ENCODE results near the gene EP400.
"Not testable (repeated sequence)": the region's sequence is repeated elsewhere in the genome, so short reads cannot be mapped to it uniquely, and the experiment has no call there.

EP400 gene

GRCh38 chr12:132094269-132094891, 144.6 kb downstream of the EP400 start:
- no peak for DNase-seq (ENCODE audit: low spot score)

- DNase-seq (ENCODE audit: low spot score): peak; percentile 0
These were observed 146.0 kb downstream of the EP400 start for GRCh38 chr12:132095520-132096409.

- no peak for DNase-seq (ENCODE audit: low spot score)
These were observed 150.0 kb downstream of the EP400 start for GRCh38 chr12:132099739-132100138.

- DNase-seq (ENCODE audit: low spot score): no peak
These were observed 150.7 kb downstream of the EP400 start for GRCh38 chr12:132100306-132101065.

GRCh38 chr12:132102297-132102696, 152.6 kb downstream of the EP400 start:
- no peak for DNase-seq (ENCODE audit: low spot score)

GRCh38 chr12:132103072-132103471, 153.3 kb downstream of the EP400 start:
- DNase-seq (ENCODE audit: low spot score): not testable (repeated sequence)

GRCh38 chr12:132103542-132104308, 154.0 kb downstream of the EP400 start:
- no peak for DNase-seq (ENCODE audit: low spot score)

GRCh38 chr12:132105467-132105866, 155.7 kb downstream of the EP400 start:
- DNase-seq (ENCODE audit: low spot score): no peak

- no peak for DNase-seq (ENCODE audit: low spot score)
These were observed 157.2 kb downstream of the EP400 start for GRCh38 chr12:132106921-132107320.

GRCh38 chr12:132108211-132108832, 158.6 kb downstream of the EP400 start:
- no peak for DNase-seq (ENCODE audit: low spot score)

- no peak for DNase-seq (ENCODE audit: low spot score)
These were observed 160.0 kb downstream of the EP400 start for GRCh38 chr12:132109741-132110140.

GRCh38 chr12:132110677-132111076, 160.9 kb downstream of the EP400 start:
- DNase-seq (ENCODE audit: low spot score): no peak

GRCh38 chr12:132111654-132112304, 162.0 kb downstream of the EP400 start:
- no peak for DNase-seq (ENCODE audit: low spot score)

GRCh38 chr12:132114667-132115066, 164.9 kb downstream of the EP400 start:
- no peak for DNase-seq (ENCODE audit: low spot score)

- no peak for DNase-seq (ENCODE audit: low spot score)
These were observed 165.8 kb downstream of the EP400 start for GRCh38 chr12:132115500-132115899.

- no peak for DNase-seq (ENCODE audit: low spot score)
These were observed 167.2 kb downstream of the EP400 start for GRCh38 chr12:132116709-132117557.

GRCh38 chr12:132117558-132117875, 167.8 kb downstream of the EP400 start:
- DNase-seq (ENCODE audit: low spot score): no peak

GRCh38 chr12:132118876-132119275, 169.1 kb downstream of the EP400 start:
- no peak for DNase-seq (ENCODE audit: low spot score)

GRCh38 chr12:132121283-132121682, 171.5 kb downstream of the EP400 start:
- no peak for DNase-seq (ENCODE audit: low spot score)
